ENCODE measurements around the gene PTH2.

Gene PTH2

GRCh38 chr19:49430678-49431329 is 7.6 kb upstream of the PTH2 start:
- DNase-seq = peak; percentile 10

GRCh38 chr19:49430172-49430677 is 7.0 kb upstream of the PTH2 start:
- peak; percentile 33 for DNase-seq

GRCh38 chr19:49428547-49429451 is 5.6 kb upstream of the PTH2 start:
- no peak for DNase-seq

- peak; percentile 37 for DNase-seq
These were observed 4.8 kb upstream of the PTH2 start for GRCh38 chr19:49427855-49428546.

GRCh38 chr19:49427339-49427738 is 4.1 kb upstream of the PTH2 start:
- DNase-seq = no peak

GRCh38 chr19:49425922-49426592 is 2.8 kb upstream of the PTH2 start:
- DNase-seq = peak; percentile 43

GRCh38 chr19:49425178-49425577 is 1.9 kb upstream of the PTH2 start, which contains the start of gene GFY:
Gene GFY (plus strand): TSS chr19:49425388. CDS start chr19:49426431, 1,043 bp downstream.
- no peak for DNase-seq

- no peak for DNase-seq
These were observed 703 bp upstream of the PTH2 start for GRCh38 chr19:49423985-49424303.

- DNase-seq = no peak
These were observed 702 bp downstream of the PTH2 start for GRCh38 chr19:49422407-49423070.

GRCh38 chr19:49421878-49422202 is 1.4 kb downstream of the PTH2 start:
- no peak for DNase-seq

- DNase-seq = peak; percentile 61
These were observed 2.0 kb downstream of the PTH2 start for GRCh38 chr19:49421039-49421877.

- DNase-seq = no peak
These were observed 3.0 kb downstream of the PTH2 start for GRCh38 chr19:49420227-49420626.

GRCh38 chr19:49419173-49419572 is 4.1 kb downstream of the PTH2 start:
- no peak for DNase-seq

GRCh38 chr19:49418511-49418910 is 4.7 kb downstream of the PTH2 start:
- DNase-seq = no peak

- DNase-seq = no peak
These were observed 6.2 kb downstream of the PTH2 start for GRCh38 chr19:49417088-49417487.

- DNase-seq = no peak
These were observed 7.4 kb downstream of the PTH2 start for GRCh38 chr19:49415810-49416200.

- DNase-seq = no peak
These were observed 8.0 kb downstream of the PTH2 start for GRCh38 chr19:49415102-49415809.

GRCh38 chr19:49414256-49414655 is 9.0 kb downstream of the PTH2 start:
- no peak for DNase-seq

GRCh38 chr19:49413348-49413747 is 9.9 kb downstream of the PTH2 start:
- DNase-seq = no peak

- no peak for DNase-seq
These were observed 11.4 kb downstream of the PTH2 start for GRCh38 chr19:49411681-49412326.

Data from OCI-M1 (cell line).